ENCODE data around the gene LILRB1. TPM values are rescaled to one million over a fixed set of nuclear protein-coding genes. Genes with fewer than 3 reads are reported as not detected.

The LILRB1 gene
- total and polyA plus RNA-seq, 4 donors: 1.3 to 10.6 (median 4.9) TPM

GRCh38 chr19:54644056-54644455, 13.8 kb downstream of the LILRB1 start (continued):
- no peak for TF ChIP-seq CTCF (IDR thresholded peaks at IDR 0.05; ENCODE audit: low read depth, low read length, missing input control)
- TF ChIP-seq EGR1 (IDR thresholded peaks at IDR 0.05; ENCODE audit: low read depth in 2 of 2): no peak

- Histone ChIP-seq H3K27ac (ENCODE audit: low read depth in 1 of 2, low read length in 2 of 2) (no peak overlapping the region), H3K4me1 (ENCODE audit: control insufficient read depth in 4 of 4, insufficient read depth in 4 of 4, low read length in 3 of 4) (no peaks in the 10 kb centered on the region), H3K9me3 (ENCODE audit: control insufficient read depth in 4 of 4, low read length in 3 of 4) (no peaks in the 10 kb centered on the region), H3K4me3 (ENCODE audit: low read depth in 1 of 3, low read length in 3 of 3) (no peak overlapping the region), H3K27me3 (ENCODE audit: control insufficient read depth in 4 of 4, insufficient read depth in 4 of 4, low read length in 3 of 4) (peaks cover 0 to 4% (median 0%) of the 10 kb centered on the region in 4 donors), H3K36me3 (ENCODE audit: control insufficient read depth in 4 of 4, insufficient read depth in 3 of 4, low read depth in 1 of 4, low read length in 3 of 4) (no peaks in the 10 kb centered on the region), H3K9ac (ENCODE audit: low read depth in 1 of 2, low read length in 2 of 2) (no peak overlapping the region)
- DNase-seq (ENCODE audit: low spot score): no peak
- WGBS: 84% methylated on average over 19 of the region's 19 CpGs
- no peak for TF ChIP-seq RAD21 (IDR thresholded peaks at IDR 0.05)
- no peak for TF ChIP-seq CTCF (IDR thresholded peaks at IDR 0.05; ENCODE audit: low read depth, low read length, missing input control)
- TF ChIP-seq FOXA2 (IDR thresholded peaks at IDR 0.05): no peak
- TF ChIP-seq MAX (IDR thresholded peaks at IDR 0.05): no peak
These were observed 16.1 kb downstream of the LILRB1 start for GRCh38 chr19:54646331-54646841.

GRCh38 chr19:54648129-54648528, 17.8 kb downstream of the LILRB1 start:
- Histone ChIP-seq H3K9me3 (ENCODE audit: control insufficient read depth in 4 of 4, low read length in 3 of 4) (no peaks in the 10 kb centered on the region), H3K9ac (ENCODE audit: low read depth in 1 of 2, low read length in 2 of 2) (no peak overlapping the region), H3K27me3 (ENCODE audit: control insufficient read depth in 4 of 4, insufficient read depth in 4 of 4, low read length in 3 of 4) (peaks cover 0 to 4% (median 0%) of the 10 kb centered on the region in 4 donors), H3K4me3 (ENCODE audit: low read depth in 1 of 3, low read length in 3 of 3) (no peak overlapping the region), H3K27ac (ENCODE audit: low read depth in 1 of 2, low read length in 2 of 2) (no peak overlapping the region), H3K4me1 (ENCODE audit: control insufficient read depth in 4 of 4, insufficient read depth in 4 of 4, low read length in 3 of 4) (no peaks in the 10 kb centered on the region), H3K36me3 (ENCODE audit: control insufficient read depth in 4 of 4, insufficient read depth in 3 of 4, low read depth in 1 of 4, low read length in 3 of 4) (no peaks in the 10 kb centered on the region)
- TF ChIP-seq GABPA (IDR thresholded peaks at IDR 0.05 in 1 of 2, conservative IDR thresholded peaks at IDR 0.05 in 1 of 2) (no peak), TAF1 (conservative IDR thresholded peaks at IDR 0.05) (no peak), ZBTB33 (IDR thresholded peaks at IDR 0.05) (no peak), SP1 (IDR thresholded peaks at IDR 0.05) (no peak), YY1 (IDR thresholded peaks at IDR 0.05) (no peak), EGR1 (IDR thresholded peaks at IDR 0.05; ENCODE audit: low read depth in 2 of 2) (no peak), HNF4A (conservative IDR thresholded peaks at IDR 0.05) (no peak), REST (IDR thresholded peaks at IDR 0.05) (no peak), RXRA (IDR thresholded peaks at IDR 0.05) (no peak), FOXA2 (IDR thresholded peaks at IDR 0.05) (no peak), JUND (IDR thresholded peaks at IDR 0.05) (no peak), ATF3 (IDR thresholded peaks at IDR 0.05) (no peak), MAX (IDR thresholded peaks at IDR 0.05) (no peak), CTCF (IDR thresholded peaks at IDR 0.05; ENCODE audit: low read depth, low read length, missing input control) (no peak)
- DNase-seq (ENCODE audit: low spot score): no peak
- WGBS: 44% methylated on average over 4 of the region's 4 CpGs

Data from liver (tissue), 9 donors.